HG03066 (cell line): ENCODE measurements around the gene MTRF1L.
"Not testable (repeated sequence)": the region's sequence is repeated elsewhere in the genome, so short reads cannot be mapped to it uniquely, and the experiment has no call there.

ENCODE experiments used
- ATAC-seq: cut with Tn5 transposase; IDR thresholded peaks from one replicate; pipeline ENCODE4 v1.9.1; 2021; ENCODE audit warnings: low read depth; ENCODE audit not compliant: unreplicated experiment

Gene MTRF1L

DNA sequence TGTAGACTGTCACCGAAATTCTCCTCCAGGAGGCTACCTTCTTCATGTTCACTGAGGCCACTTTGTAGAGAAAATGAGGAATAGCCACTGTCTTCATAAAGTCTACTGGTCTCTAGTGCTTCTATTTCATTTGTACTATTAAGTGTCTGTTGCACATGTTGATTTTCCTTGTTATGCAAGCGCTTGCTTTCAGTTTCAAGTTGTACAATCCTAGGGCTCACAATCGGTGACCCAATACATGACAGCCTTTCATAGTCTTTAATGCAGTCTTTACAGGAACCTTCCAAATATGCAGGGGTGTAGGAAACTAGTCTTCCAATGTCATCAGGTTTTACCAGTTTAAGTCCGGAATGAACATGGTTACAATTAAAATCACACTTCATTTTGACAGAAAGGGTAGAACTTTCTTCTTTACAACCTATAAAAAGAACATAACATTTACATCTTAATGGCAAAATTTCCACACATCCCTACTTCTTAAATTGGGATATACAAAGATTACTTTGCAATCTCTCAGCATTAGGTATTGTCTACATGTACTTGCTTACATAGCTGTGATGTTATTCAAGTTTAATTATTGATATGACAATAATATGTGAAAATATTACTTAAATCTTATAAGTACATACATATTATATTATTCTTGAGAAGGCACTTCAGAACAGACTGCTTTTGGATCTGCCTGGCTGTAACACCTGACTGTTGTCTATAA lies 27.1 kb downstream of the MTRF1L start:
- ATAC-seq = peak; percentile 46

DNA sequence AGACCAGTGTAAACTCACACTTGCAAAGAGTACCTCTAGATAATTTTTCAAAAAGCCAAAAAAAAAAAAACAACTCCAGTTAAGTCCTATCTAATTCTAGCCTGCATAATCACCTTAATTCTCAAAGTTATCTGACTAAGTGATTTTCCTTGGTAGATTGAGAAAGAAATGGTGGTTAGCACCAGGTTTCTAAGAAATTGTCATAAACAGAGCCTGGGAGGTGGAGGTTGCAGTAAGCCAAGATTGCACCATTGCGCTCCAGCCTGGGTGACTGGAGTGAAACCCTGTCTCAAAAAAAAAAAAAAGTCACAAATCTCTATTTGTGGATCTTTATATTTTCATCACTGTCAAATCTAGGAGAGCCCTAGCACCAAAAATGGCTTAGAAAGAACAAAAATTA lies 28.6 kb downstream of the MTRF1L start:
- ATAC-seq = no peak

DNA sequence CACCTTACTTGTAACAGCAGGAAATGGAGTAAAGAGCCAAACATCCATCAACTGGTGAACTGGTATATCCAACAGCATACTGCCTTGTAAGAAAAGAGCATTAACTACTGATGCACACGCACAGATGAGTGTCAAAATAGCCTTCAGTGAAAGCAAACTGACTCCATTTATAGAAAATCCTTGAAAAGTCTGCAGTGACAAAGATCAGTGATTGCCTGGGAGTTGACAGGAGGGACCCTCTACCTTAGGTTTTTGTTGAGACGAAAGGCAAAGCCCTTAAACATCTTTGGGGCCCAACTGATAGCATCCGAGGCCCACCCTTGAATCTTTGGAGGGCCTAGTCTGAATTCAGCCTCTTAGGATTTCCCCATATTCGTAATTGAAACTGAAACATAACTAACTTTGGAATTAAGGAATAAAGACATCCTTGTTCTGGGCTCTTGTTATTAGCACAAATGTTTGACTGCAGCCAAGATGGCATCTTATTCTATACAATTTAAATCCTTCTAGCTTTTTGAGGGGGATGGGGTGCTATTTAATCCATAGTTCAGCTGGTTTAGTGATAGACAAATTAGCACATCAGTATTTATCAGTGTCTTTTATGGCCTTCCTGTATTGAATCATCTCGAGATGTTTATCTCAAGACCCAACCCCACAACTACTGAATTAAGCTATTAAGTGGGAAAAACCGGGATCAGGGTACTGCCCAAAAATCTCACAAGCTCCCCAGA lies 32.7 kb downstream of the MTRF1L start:
- ATAC-seq = no peak

DNA sequence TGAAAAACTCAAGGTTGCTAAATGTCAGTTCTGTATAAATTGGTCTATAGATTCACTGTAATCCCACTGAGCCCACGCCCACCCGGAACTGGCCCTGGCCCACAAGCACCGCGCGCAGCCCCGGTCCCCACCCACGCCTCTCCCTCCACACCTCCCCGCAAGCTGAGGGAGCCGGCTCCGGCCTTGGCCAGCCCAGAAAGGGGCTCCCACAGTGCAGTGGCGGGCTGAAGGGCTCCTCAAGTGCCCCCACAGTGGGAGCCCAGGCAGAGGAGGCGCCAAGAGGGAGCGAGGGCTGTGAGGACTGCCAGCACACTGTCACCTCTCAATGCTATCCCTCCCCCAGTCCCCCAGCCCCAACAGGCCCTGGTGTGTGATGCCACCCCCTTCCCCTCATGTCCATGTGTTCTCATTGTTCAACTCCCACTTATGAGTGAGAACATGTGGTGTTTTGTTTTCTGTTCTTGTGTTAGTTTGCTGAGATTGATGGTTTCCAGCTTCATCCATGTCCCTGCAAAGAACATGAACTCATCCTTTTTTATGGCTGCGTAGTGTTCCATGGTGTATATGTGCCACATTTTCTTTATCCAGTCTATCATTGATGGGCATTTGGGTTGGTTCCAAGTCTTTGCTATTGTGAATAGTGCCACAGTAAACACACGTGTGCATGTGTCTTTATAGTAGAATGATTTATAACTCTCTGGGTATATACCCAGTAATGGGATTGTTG lies 36.2 kb downstream of the MTRF1L start:
- not testable (repeated sequence) for ATAC-seq

DNA sequence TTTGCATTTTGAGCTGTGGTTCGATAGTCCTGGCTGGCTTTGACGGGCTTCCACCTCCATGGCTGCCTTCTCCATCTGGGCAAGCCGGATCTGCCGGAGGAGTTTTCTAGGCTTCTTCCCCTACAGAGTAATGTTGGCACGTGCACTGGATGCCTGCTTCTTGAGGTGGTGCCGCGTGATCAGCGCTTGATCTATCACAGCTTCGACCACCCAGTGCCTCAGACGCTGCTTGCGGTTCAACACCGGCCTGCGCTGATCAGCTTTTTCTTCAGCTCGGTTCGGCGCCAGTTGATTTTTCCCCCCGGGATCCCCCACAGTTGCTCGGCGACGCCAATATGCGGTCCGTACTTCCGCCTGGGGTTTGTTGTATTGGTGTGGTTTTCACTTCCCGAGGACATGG lies 43.2 kb downstream of the MTRF1L start:
- no peak for ATAC-seq

DNA sequence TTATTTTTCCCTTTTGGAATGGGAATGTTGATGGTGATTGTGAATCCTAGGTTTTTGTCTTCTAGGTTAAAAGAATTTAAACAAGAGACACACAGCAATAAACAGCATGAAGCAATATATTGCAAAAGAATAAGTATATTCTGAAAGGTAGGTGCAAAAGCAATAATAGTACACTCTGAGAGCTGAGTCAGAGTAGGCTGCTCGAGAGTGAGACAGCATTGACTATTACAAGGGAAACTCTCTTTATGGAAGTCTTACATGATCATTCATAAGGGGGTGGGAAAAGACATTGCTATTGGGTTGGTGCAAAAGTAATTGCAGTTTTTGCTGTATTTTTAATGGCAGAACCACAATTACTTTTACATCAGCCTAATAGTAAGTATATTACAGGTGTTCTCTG lies 44.7 kb downstream of the MTRF1L start:
- ATAC-seq = no peak

DNA sequence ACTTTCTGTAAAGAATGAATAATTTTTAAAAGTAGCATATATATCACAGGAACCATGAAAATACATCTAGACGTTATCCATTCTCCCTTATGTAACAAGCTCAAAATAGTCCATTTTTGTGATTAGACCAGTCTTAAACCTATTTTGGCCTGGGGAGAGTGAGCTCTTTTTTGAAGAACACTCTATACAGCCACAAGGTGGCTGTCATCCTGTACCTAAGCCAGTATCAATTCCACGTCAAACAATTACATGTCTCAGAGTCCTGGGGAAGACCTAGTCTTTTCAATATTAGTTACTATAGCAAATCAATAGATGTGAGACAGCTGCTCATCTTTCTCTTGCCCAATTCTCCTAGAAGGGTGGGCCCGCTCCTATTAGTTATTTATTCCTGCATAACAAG lies 48.1 kb downstream of the MTRF1L start:
- no peak for ATAC-seq

DNA sequence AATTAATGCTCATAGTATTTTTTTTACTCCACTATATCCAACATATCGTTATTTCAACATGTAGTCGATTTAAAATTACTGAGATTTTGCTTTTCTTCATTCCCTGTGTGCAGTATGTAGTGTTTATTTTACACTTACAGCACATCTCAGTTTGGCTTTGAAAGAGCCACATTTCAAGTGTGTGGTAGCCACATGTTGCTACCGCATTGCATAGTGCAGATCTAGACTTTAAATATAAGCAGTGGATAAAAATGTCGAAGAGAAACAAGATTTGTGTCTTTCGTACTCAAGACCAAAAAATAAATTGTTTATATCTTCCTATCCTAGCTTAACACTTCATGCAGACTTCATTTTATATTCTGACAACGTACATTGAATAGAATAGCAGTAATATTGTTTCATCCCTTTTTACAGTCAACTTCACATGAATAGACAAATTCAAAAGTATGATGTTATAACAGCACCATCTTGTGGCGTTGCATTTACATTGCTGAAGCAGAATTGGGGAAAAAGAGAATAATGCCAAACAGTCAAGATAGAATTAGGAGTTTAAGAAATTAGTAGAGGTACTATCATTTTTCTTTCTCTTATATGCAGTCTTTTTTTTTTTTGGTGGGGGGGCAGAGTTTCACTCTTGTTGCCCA lies 49.5 kb downstream of the MTRF1L start:
- ATAC-seq = no peak

DNA sequence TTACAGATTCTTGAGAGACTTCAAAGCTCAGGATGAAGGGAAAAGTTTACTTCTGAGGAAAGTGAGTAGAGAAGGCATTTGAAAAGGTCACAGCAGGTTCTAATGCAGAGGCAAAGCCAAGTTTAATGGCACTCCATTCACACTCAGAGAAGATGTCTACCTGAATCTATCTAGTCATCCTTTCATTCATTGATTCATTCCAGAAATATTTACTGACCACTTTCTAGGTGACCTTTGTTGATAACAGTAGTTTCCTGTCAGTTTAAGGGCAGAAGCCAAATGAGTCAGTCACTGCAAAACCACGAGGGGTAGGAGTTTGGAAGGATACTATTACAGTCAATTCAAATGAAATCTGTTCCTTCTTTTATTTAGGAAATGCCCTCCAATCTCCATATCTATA lies 50.5 kb downstream of the MTRF1L start:
- no peak for ATAC-seq

DNA sequence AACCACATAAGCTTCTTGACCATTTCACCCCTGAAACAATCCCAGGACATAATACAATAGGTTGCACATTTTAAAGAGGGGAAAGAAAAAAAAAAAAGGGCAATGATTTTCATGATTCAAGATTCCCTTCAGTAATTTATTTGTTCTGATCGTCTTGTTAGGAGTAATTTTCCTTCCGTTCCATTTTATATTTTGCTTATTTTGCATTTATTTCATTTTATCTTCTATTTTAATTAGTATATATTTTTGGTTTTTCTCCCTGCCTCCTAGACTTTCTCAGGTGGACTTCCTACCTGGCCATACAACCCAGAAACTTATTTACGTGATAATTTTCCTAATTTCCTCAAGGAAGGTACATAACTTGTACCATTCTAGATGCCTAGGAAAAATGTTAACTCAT lies 52.3 kb downstream of the MTRF1L start:
- ATAC-seq = no peak

DNA sequence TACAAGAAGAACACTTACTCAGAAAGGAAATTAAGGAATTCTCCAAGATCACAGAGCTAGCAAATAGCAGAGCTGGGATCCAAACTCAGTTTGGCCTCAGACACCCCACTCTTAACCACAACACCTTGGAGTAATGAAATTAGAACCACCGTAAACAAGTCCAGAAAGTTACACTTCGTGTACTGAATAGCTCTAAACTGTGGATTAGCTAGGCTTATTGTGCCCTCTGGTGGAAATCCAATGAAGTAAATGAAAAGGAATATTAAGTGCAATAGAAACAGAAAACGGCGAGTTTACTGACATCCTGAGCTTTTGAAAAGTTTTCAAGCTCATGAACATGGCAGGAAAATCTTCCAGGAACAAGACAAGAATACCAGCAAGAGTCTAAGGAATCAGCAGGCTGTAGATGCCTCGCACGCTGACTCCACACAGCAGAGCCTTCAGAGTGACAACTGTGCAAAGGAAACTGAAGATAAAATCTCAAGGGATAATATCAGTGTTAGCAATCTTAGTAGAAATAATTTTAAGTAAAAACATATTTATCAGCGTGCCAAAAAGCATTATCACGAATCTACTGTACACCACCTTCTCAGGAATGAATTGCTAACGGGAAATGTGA lies 54.2 kb downstream of the MTRF1L start:
- ATAC-seq = no peak

DNA sequence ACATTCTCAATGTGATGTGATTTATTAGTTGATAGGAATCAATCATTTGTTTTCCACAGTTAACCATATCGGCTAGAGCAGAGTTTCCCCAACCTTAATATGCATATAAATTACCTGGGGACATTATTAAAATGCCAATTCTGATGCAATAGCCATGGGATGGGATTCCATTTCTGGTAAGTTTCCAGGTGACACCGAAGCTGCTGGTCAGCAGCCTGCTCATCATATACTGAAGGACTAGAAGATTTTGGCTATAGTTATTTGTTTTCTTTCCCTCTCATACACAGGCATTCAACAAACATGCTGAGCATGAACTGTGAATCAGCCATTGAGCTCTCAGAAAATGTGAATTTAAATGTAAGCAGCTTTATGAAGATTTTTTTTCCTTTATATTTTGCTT lies 55.5 kb downstream of the MTRF1L start:
- ATAC-seq = no peak

DNA sequence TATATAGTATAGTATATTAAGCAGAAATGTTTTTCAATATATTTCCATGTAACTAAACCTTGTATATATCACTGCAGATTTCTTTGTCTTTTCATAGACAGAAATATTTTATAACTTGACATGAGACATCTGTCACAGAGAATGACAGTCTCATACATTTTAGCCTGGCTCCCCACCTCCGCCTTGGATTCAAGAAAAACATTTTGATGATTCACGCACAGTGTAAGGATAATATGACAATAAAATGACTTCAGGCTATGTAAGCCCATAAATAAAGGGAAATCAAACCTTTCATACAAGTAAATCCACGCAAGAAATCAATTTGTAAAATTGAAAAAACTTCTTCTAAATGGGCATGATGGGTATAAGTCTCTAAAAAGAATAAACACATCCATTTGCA lies 56.0 kb downstream of the MTRF1L start:
- no peak for ATAC-seq

DNA sequence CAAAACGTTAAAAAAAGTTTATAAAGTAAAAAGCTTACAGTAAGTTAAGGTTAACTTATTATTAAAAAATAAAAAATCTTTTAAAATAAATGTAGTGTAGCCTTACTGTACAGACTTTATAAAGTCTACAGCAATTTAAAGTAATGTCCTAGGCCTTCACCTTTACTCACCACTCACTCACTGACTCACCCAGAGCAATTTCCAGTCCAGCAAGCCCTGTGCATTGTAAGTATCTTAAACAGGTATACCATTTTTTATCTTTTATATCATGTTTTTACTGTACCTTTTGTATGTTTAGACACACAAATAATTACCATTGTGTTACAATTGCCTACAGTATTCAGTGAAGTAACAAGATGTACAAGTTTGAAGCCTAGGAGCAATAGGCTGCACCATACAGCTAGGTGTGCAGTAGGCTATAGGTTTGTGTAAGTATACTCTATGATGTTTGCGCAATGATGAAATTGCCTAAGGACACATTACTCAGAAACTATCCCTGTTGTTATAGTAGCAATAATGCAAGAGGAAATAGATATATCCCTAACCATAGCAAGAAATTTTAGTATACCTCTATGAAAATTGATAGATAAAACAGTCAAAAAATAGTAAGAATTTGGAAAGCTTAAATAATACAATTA lies 59.1 kb downstream of the MTRF1L start:
- ATAC-seq = no peak

DNA sequence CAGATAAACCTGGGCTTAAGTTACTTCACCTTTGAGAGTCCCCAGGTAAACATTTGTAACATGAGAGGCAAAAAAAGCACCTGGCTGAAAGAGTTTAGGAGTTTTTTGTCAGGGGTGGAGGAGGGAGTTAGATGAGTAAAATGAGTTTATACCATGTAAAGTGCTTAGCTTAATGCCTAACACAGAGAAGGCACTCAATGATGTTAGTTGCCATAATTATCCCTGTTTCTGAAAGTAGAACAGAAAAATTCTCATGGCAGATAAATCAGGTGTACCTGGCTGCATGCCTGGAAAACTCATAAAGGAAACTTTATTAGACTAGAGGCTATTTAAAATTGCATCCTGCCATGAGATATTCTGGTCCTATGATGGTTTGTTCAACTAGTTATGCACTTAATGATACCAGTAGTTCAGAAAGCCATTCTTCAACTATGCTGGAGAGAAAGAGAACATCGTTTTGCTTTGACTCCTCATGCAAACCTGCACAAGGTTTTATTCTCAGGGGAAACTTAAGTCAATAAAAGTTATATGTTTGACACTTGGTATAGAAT lies 60.1 kb downstream of the MTRF1L start:
- no peak for ATAC-seq

DNA sequence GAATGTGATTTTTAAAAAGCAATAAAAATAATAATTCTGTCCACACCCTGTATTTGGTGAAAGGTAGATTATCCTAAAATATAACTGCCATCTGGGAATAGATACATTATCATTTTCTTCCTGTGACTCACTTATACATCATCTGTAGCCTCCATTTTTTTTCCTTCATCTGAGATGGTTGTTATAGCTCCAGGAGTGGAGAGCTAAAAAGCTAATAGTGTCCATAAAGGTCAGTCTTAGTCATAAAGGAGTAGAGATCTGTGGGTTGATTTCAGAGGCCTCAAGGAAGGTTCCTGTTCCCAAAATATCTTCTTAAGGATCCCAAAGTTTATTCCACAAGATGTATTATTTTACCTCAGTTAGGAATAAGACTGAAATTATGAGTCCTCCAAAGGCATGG lies 60.8 kb downstream of the MTRF1L start:
- ATAC-seq = no peak
